Pancreas (tissue), 10 donors: ENCODE results near the gene MYH13. TPM values are rescaled to one million over a fixed set of nuclear protein-coding genes. Genes with fewer than 3 reads are reported as not detected.

Experiments used
- ATAC-seq, 4 donors: fragments of 200-7000 bp; cut with Tn5 transposase; one replicate each; pipeline versions ENCODE4 v1.8.0 to v1.9.1; 2020; ENCODE audit warnings: mild to moderate bottlenecking in 4 of 4, moderate library complexity in 4 of 4
- DNase-seq, 6 donors: peaks; one replicate each; pipeline ENCODE4 v3.0.0-alpha.2; 2020
- FAIRE-seq: peaks from 2 replicates; lab custom pipeline; 2012; peaks lifted over from hg19 to GRCh38; lab: Jason Lieb, UNC
- H3K27ac ChIP-seq, 4 donors: fragments of 200-600 bp; sonication (generic); 1 replicate in 3 of 4; 2 replicates in 1 of 4; pipeline versions ENCODE4 v1.5.0 to v1.8.0; 2020
- H3K27me3 ChIP-seq, 4 donors: fragments of 200-600 bp; one replicate each; pipeline ENCODE4 v1.8.0; 2021
- H3K36me3 ChIP-seq, 3 donors: fragments of 200-600 bp; sonication (generic) in 1 of 3; one replicate each; pipeline versions ENCODE4 v1.5.0 to v1.8.0; 2020 to 2021
- H3K4me1 ChIP-seq, 3 donors: fragments of 200-600 bp; one replicate each; pipeline ENCODE4 v1.8.0; 2021
- H3K4me3 ChIP-seq, 4 donors: fragments of 200-600 bp; sonication (generic) in 2 of 4; one replicate each; pipeline versions ENCODE4 v1.5.0 to v1.8.0; 2020 to 2021
- H3K9me3 ChIP-seq, 4 donors: fragments of 200-600 bp; one replicate each; pipeline ENCODE4 v1.8.0; 2021
- CTCF ChIP-seq, 4 donors: fragments of 200-600 bp; sonication (generic) in 3 of 4; IDR thresholded peaks; one replicate each; pipeline versions ENCODE4 v1.5.0 to v1.8.0; 2021; ENCODE audit warnings: antibody characterized with exemption in 4 of 4
- WGBS, 2 donors: extraction: QIAGEN DNeasy Blood & Tissue Kit; methylation state at CpG; one replicate each; pipeline ENCODE4 v1.1.7; 2013; 5-methylcytosine and 5-hydroxymethylcytosine counted together
- intact Hi-C, 3 donors: fragments of 100-400 bp; cut with DNase I; formaldehyde crosslinking; loops; one replicate each; pipeline versions ENCODE4 v1.11.1 to v1.14.2; 2022
- polyA plus RNA-seq, 2 donors: library from polyadenylated mRNA; stranded (reverse); fragments of 200-250 nt; gene quantifications; one replicate each; pipeline ENCODE4 v1.2.3, GENCODE V29; 2013
- total RNA-seq, 6 donors: library from RNA; stranded (reverse); fragmentation: NEBNext Ultra II Directional in 4 of 6; extraction: Animal tissue kit (Norgen Biotek cat#: 25700) in 4 of 6; gene quantifications; one replicate each; pipeline versions ENCODE4 v1.2.1 to v1.2.4, GENCODE V29; 2021 to 2023
- donor health status: healthy with polysubstance abuse.
- donor health status: DM: no; HTN: no; CAD: no; lungs with moderate emphysema.
- donor health status: DM: no; HTN: no; CAD: no.
- donor health status: control.
- donor health status: control.
- donor health status: Bipolar disorder and iron deficiency.
- donor health status: DM: yes; HTN: yes; CAD: no.
- donor health status: DM: no; HTN: no; CAD: no.
- donor health status: DM: no; HTN: no; CAD: no.
- donor health status: DM: yes; HTN: yes; CAD: no.

MYH13 gene
- total and polyA plus RNA-seq, 8 donors: not detected

- Histone ChIP-seq H3K9me3 (no peaks in the 10 kb centered on the region), H3K27ac (no peak overlapping the region), H3K36me3 (no peaks in the 10 kb centered on the region), H3K27me3 (no peaks in the 10 kb centered on the region), H3K4me3 (no peak overlapping the region), H3K4me1 (no peaks in the 10 kb centered on the region)
- DNase-seq (no peak), ATAC-seq (no peak), FAIRE-seq (no peak)
- no peak for TF ChIP-seq CTCF (IDR thresholded peaks at IDR 0.05)
- intact Hi-C loops: no loop called here
Measured at GRCh38 chr17:10352893-10353292, 19.9 kb downstream of the MYH13 start.

- intact Hi-C loops: no loop called here
- TF ChIP-seq CTCF (IDR thresholded peaks at IDR 0.05): no peak
- H3K36me3 ChIP-seq: no peaks in the 10 kb centered on the region
- no peaks in the 10 kb centered on the region for H3K9me3 ChIP-seq
- ATAC-seq (no peak), DNase-seq (no peak), FAIRE-seq (no peak)
- WGBS, 2 donors: 86 to 100% methylated on average over 1 of the region's 1 CpG
- no peak overlapping the region for H3K4me3 ChIP-seq
- no peak overlapping the region for H3K27ac ChIP-seq
- H3K4me1 ChIP-seq: no peaks in the 10 kb centered on the region
- no peaks in the 10 kb centered on the region for H3K27me3 ChIP-seq
Measured at GRCh38 chr17:10349403-10349802, 23.4 kb downstream of the MYH13 start.

- no peaks in the 10 kb centered on the region for H3K9me3 ChIP-seq
- no peak for TF ChIP-seq CTCF (IDR thresholded peaks at IDR 0.05)
- H3K36me3 ChIP-seq: no peaks in the 10 kb centered on the region
- no peak overlapping the region for H3K4me3 ChIP-seq
- intact Hi-C loops: no loop called here
- no peak for DNase-seq
- no peak for FAIRE-seq
- H3K4me1 ChIP-seq: no peaks in the 10 kb centered on the region
- H3K27ac ChIP-seq: no peak overlapping the region
- no peaks in the 10 kb centered on the region for H3K27me3 ChIP-seq
- WGBS, 2 donors: 73 to 81% methylated on average over 3 of the region's 3 CpGs
- no peak for ATAC-seq
Measured at GRCh38 chr17:10344816-10345215, 28.0 kb downstream of the MYH13 start.

GRCh38 chr17:10339051-10339450 lies 33.8 kb downstream of the MYH13 start:
- DNase-seq: no peak
- WGBS, 2 donors: 30 to 33% methylated on average over 8 of the region's 8 CpGs
- Histone ChIP-seq H3K36me3 (no peaks in the 10 kb centered on the region), H3K27ac (no peak overlapping the region), H3K27me3 (no peaks in the 10 kb centered on the region), H3K4me3 (no peak overlapping the region), H3K9me3 (no peaks in the 10 kb centered on the region), H3K4me1 (no peaks in the 10 kb centered on the region)
- intact Hi-C loops: no loop called here
- ATAC-seq: no peak
- TF ChIP-seq CTCF (IDR thresholded peaks at IDR 0.05): no peak
- FAIRE-seq: no peak

- intact Hi-C loops: no loop called here
- no peaks in the 10 kb centered on the region for H3K9me3 ChIP-seq
- ATAC-seq (no peak), DNase-seq (no peak), FAIRE-seq (no peak)
- H3K27me3 ChIP-seq: no peaks in the 10 kb centered on the region
- H3K36me3 ChIP-seq: no peaks in the 10 kb centered on the region
- no peak overlapping the region for H3K27ac ChIP-seq
- 69 to 72% methylated on average over 9 of the region's 9 CpGs for WGBS, 2 donors
- H3K4me3 ChIP-seq: no peak overlapping the region
- no peaks in the 10 kb centered on the region for H3K4me1 ChIP-seq
- TF ChIP-seq CTCF (IDR thresholded peaks at IDR 0.05): no peak
Measured at GRCh38 chr17:10337976-10338375, 34.8 kb downstream of the MYH13 start.
